Heart left ventricle (tissue), 13 donors: ENCODE measurements around the gene ZC3H12C.

Experiments used
- CTCF ChIP-seq, 12 donors: fragments of 200-600 bp; sonication (generic) in 4 of 12; IDR thresholded peaks; one replicate each; pipeline versions ENCODE4 v1.5.0 to v1.8.0; 2018 to 2022; ENCODE audit warnings: antibody characterized with exemption in 12 of 12, mild to moderate bottlenecking in 5 of 12
- POLR2A ChIP-seq, 2 donors: fragments of 450-650 bp; IDR thresholded peaks; one replicate each; pipeline ENCODE4 v1.6.1; 2017; ENCODE audit warnings: antibody characterized with exemption in 2 of 2, mild to moderate bottlenecking in 2 of 2, moderate library complexity in 2 of 2
- donor health status: ischemic (EF 13 %, LVEDD 7.1; RV severe dilation, severe dysfunction).
- donor health status: DM: no; HTN: yes; CAD: no.
- donor health status: DM: no; HTN: no; CAD: no.
- donor health status: ischemic (EF 25% LVEDD 6.9; RV normal size, moderate dysfunction).
- donor health status: ischemic (EF 25% LVEDD 5.7; RV mildly dilated, moderate dysfunction).
- donor health status: ischemic (EF 35%, LVEDD 5.7; RV mildly dilated, moderate dysfunction).
- donor health status: nonischemic (EF 11% LVEDD 7.7; RV severe dilation, severe dysfunction).
- donor health status: DM: yes; HTN: yes; CAD: no.
- donor health status: PGD.
- donor health status: ischemic (EF 29% LVEDD 5.4; RV normal size, mild dysfunction).
- donor health status: nonischemic (EF 23%, LVEDD 6.1; RV moderate dilation, normal function).

- no peak for TF ChIP-seq CTCF (IDR thresholded peaks at IDR 0.05)
- no peak for TF ChIP-seq POLR2A (IDR thresholded peaks at IDR 0.05)
These were observed 3.3 kb downstream of the ZC3H12C start for GRCh38 chr11:110096496-110096895.
